Heart left ventricle (tissue), 16 donors: Measurements from ENCODE around the gene MGARP. TPM values are rescaled to one million over a fixed set of nuclear protein-coding genes. Genes with fewer than 3 reads are reported as not detected.

ENCODE experiments used
- ATAC-seq, 4 donors: fragments of 200-7000 bp; cut with Tn5 transposase; one replicate each; pipeline ENCODE4 v1.9.1; 2020 to 2022; ENCODE audit warnings: moderate library complexity in 4 of 4, mild to moderate bottlenecking in 3 of 4, moderate number of reproducible peaks in 1 of 4
- DNase-seq, 5 donors: peaks; one replicate each; pipeline ENCODE4 v3.0.0-alpha.2; 2020
- H3K27ac ChIP-seq, 12 donors: fragments of 200-600 bp; sonication (generic) in 4 of 12; one replicate each; pipeline versions ENCODE4 v1.5.0 to v1.8.0; 2016 to 2022; ENCODE audit warnings: mild to moderate bottlenecking in 2 of 12
- H3K27me3 ChIP-seq, 9 donors: fragments of 200-600 bp; sonication (generic) in 2 of 9; one replicate each; pipeline versions ENCODE4 v1.5.1 to v1.8.0; 2016 to 2022; ENCODE audit warnings: mild to moderate bottlenecking in 3 of 9
- H3K36me3 ChIP-seq, 9 donors: fragments of 200-600 bp; sonication (generic) in 2 of 9; one replicate each; pipeline versions ENCODE4 v1.5.0 to v1.8.0; 2018 to 2022; ENCODE audit warnings: mild to moderate bottlenecking in 2 of 9
- H3K4me1 ChIP-seq, 12 donors: fragments of 200-600 bp; sonication (generic) in 4 of 12; one replicate each; pipeline versions ENCODE4 v1.5.0 to v1.8.0; 2016 to 2022; ENCODE audit warnings: mild to moderate bottlenecking in 3 of 12
- H3K4me3 ChIP-seq, 12 donors: fragments of 200-600 bp; sonication (generic) in 4 of 12; one replicate each; pipeline versions ENCODE4 v1.5.0 to v1.8.0; 2017 to 2022; ENCODE audit warnings: mild to moderate bottlenecking in 9 of 12, moderate library complexity in 4 of 12
- H3K9me3 ChIP-seq, 12 donors: fragments of 200-600 bp; sonication (generic) in 4 of 12; one replicate each; pipeline versions ENCODE4 v1.5.0 to v1.8.0; 2016 to 2022; ENCODE audit warnings: mild to moderate bottlenecking in 1 of 12
- CTCF ChIP-seq, 12 donors: fragments of 200-600 bp; sonication (generic) in 4 of 12; IDR thresholded peaks; one replicate each; pipeline versions ENCODE4 v1.5.0 to v1.8.0; 2018 to 2022; ENCODE audit warnings: antibody characterized with exemption in 12 of 12, mild to moderate bottlenecking in 5 of 12
- POLR2A ChIP-seq, 2 donors: fragments of 450-650 bp; IDR thresholded peaks; one replicate each; pipeline ENCODE4 v1.6.1; 2017; ENCODE audit warnings: antibody characterized with exemption in 2 of 2, mild to moderate bottlenecking in 2 of 2, moderate library complexity in 2 of 2
- WGBS, 4 donors: extraction: QIAGEN DNeasy Blood & Tissue Kit in 2 of 4; methylation state at CpG; one replicate each; pipeline versions ENCODE4 v1.1.5 to v1.1.7; 2013 to 2018; 5-methylcytosine and 5-hydroxymethylcytosine counted together
- intact Hi-C, 10 donors: fragments of 100-400 bp; cut with DNase I; formaldehyde crosslinking; loops; one replicate each; pipeline versions ENCODE4 v1.11.1 to v1.14.2; 2022
- polyA plus RNA-seq, 2 donors: library from polyadenylated mRNA; stranded (reverse); fragments of 200-250 nt; gene quantifications; one replicate each; pipeline ENCODE4 v1.2.3, GENCODE V29; 2013
- total RNA-seq, 9 donors: library from RNA; depleted of rRNA in 2 of 9; stranded (reverse); fragments of >200 nt in 2 of 9; fragmentation: NEBNext Ultra II Directional in 3 of 9; extraction: Animal tissue kit (Norgen Biotek cat#: 25700) in 3 of 9; gene quantifications; one replicate each; pipeline versions ENCODE4 v1.1.0 to v1.2.4, GENCODE V29; 2016 to 2023
- donor health status: ischemic (EF 13 %, LVEDD 7.1; RV severe dilation, severe dysfunction).
- donor health status: healthy with polysubstance abuse.
- donor health status: DM: no; HTN: yes; CAD: no.
- donor health status: DM: no; HTN: no; CAD: no.
- donor health status: ischemic (EF 25% LVEDD 6.9; RV normal size, moderate dysfunction).
- donor health status: ischemic (EF 25% LVEDD 5.7; RV mildly dilated, moderate dysfunction).
- donor health status: healthy.
- donor health status: DM: yes; HTN: yes; CAD: no.
- donor health status: ischemic (EF 35%, LVEDD 5.7; RV mildly dilated, moderate dysfunction).
- donor health status: nonischemic (EF 11% LVEDD 7.7; RV severe dilation, severe dysfunction).
- donor health status: DM: yes; HTN: yes; CAD: no.
- donor health status: PGD.
- donor health status: ischemic (EF 29% LVEDD 5.4; RV normal size, mild dysfunction).
- donor health status: nonischemic (EF 23%, LVEDD 6.1; RV moderate dilation, normal function).

The MGARP gene
- total and polyA plus RNA-seq, 11 donors: 0.48 to 7.8 (median 0.98) TPM

DNA sequence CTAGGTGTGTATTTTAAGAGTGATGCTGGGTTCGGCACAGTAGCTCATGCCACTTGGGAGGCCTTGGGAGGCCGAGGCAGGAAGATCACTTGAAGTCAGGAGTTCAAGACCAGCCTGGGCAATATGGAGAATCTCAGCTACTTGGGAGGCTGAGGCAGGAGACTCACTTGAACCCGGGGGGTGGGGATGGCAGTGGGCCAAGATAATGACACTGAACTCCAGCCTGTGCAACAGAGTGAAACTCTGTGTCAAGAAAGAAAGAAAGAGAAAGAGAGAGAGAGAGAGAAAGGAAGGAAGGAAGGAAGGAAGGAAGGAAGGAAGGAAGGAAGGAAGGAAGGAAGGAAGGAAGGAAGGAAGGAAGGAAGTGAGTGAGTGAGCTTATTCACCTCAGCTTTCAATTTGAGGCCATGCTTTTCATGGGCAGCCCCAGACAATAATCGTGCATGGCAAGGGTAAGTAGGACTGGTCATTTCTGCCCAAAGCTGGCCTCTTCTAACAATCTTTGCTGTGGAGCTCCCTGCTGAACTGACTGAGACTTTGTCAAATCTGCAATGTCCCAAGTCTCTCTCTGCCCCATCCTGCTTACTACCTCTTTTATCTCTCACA, 60.5 kb downstream of the MGARP start:
- Histone ChIP-seq H3K4me3 (no peak overlapping the region), H3K4me1 (peaks cover 0 to 14% (median 4%) of the 10 kb centered on the region in 12 donors), H3K27me3 (no peaks in the 10 kb centered on the region), H3K27ac (no peak overlapping the region), H3K9me3 (peaks cover 0 to 8% (median 0%) of the 10 kb centered on the region in 12 donors), H3K36me3 (no peaks in the 10 kb centered on the region)
- TF ChIP-seq POLR2A (IDR thresholded peaks at IDR 0.05) (no peak), CTCF (IDR thresholded peaks at IDR 0.05) (no peak)
- no peak for ATAC-seq
- no peak for DNase-seq
- 84 to 92% (median 85%) methylated on average over 4 of the region's 4 CpGs for WGBS, 4 donors
- intact Hi-C loops: loop anchor here in 4 of 10 donors (5.0 to 10.0 kb wide), 4 partner anchors 65 to 117 kb away; partner anchors contain the start of gene MGARP (in 1 of the 4)

Other genes starting within 250 kb of the MGARP start
- 10 to 100 TPM; 29.7 to 44.2 (median 34.3) TPM for gene ELF2, start 103.0 kb downstream of the MGARP start, total RNA-seq
- 10 to 100 TPM; 10.3 to 18.2 TPM for gene ELF2, start 103.0 kb downstream of the MGARP start, polyA plus RNA-seq
- gene NAA15, start 21.3 kb upstream of the MGARP start, total RNA-seq: 10 to 100 TPM; 18.6 to 50.8 (median 33.0) TPM
- gene NAA15, start 21.3 kb upstream of the MGARP start, polyA plus RNA-seq: 10 to 100 TPM in 1 of 2 donors, 1 to 10 TPM in 1; 8.7 to 26.1 TPM
- gene NDUFC1, start 22.3 kb upstream of the MGARP start, total RNA-seq: 100 to 1,000 TPM in 8 of 9 donors, 10 to 100 TPM in 1; 85.0 to 221 (median 178) TPM
- 100 to 1,000 TPM; 168 to 376 TPM for gene NDUFC1, start 22.3 kb upstream of the MGARP start, polyA plus RNA-seq
- gene RAB33B, start 173.9 kb upstream of the MGARP start, total RNA-seq: 1 to 10 TPM; 4.8 to 9.4 (median 6.9) TPM
- gene RAB33B, start 173.9 kb upstream of the MGARP start, polyA plus RNA-seq: 1 to 10 TPM; 2.3 to 4.1 TPM